OCI-M2 (cell line): ENCODE results near the gene TMEM167A.

Experiments used
- DNase-seq: peaks from one replicate; lab custom pipeline; 2025; ENCODE audit not compliant: unreplicated experiment; lab: John Stamatoyannopoulos, UW

TMEM167A gene

GRCh38 chr5:83035373-83036100, 41.7 kb downstream of the TMEM167A start:
- no peak for DNase-seq

DNA sequence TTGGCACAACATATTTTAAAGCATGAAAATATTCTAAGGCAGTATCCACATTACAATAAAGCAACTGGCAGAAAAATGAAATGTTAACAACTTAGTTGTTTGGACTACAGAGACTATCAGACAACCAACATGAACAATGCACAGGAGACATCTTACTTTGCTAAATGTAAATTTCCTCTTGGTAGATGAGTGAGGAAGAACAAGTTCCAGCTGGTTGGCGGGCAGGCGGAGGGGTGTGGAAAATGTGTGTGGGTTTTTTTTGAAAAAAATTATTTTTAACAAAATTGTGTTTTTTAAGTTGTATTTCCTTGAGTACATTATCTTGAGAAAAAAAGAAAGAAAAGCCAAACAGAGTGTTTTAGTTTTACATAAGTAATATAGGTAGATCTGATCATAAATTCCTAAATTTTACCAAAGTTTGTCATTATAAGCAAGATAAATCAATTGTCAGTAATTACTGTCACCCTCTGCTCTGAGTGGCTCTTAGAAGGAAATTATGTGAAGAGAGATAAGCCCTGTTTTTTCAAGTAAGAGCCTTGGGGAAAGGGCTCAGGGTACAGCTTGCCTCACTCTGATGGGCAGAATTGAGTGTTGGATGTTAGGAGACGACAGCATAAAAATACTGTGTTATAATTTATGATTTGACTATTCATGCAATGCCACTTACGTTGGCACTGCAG, 42.5 kb downstream of the TMEM167A start:
- no peak for DNase-seq

GRCh38 chr5:83034036-83034435, 43.2 kb downstream of the TMEM167A start:
- DNase-seq, result no peak

DNA sequence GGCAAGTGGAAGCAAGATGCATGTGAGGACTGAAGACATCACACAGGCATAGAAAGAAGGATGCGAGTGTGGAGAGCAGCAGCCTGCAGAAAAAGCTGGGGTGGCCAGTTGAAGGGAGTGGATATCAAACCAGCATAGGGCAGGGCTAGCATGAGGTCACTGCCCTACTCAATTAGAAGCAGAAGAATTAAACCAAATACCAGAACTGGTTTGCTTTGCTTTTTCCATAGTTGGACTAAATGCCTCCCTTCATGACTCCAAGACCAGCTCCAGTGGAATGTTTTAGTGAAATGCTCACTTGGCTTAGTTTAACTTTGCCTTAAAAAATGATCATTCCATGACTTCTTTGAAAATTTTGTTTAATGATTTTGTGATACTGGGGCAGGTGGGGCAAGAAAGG, 45.8 kb downstream of the TMEM167A start:
- no peak for DNase-seq

DNA sequence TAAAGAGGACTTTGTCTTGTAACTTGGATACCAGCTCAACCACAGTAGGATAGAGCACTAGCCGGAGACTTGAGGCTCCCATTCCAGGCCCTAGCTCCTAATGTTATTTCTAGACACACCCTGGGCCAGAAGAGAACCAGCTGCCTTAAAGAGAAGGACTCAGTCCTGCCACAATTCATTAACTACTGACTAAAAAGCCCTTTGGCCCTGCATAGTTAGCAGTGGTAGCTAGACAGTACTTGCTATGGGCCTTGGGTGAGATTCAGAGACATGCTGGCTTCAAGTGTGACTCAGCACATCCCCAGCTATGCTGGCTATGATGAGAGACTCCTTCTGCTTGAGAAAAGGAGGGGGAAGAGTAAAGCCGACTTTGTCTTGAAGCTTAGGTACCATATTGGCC, 47.3 kb downstream of the TMEM167A start:
- no peak for DNase-seq

DNA sequence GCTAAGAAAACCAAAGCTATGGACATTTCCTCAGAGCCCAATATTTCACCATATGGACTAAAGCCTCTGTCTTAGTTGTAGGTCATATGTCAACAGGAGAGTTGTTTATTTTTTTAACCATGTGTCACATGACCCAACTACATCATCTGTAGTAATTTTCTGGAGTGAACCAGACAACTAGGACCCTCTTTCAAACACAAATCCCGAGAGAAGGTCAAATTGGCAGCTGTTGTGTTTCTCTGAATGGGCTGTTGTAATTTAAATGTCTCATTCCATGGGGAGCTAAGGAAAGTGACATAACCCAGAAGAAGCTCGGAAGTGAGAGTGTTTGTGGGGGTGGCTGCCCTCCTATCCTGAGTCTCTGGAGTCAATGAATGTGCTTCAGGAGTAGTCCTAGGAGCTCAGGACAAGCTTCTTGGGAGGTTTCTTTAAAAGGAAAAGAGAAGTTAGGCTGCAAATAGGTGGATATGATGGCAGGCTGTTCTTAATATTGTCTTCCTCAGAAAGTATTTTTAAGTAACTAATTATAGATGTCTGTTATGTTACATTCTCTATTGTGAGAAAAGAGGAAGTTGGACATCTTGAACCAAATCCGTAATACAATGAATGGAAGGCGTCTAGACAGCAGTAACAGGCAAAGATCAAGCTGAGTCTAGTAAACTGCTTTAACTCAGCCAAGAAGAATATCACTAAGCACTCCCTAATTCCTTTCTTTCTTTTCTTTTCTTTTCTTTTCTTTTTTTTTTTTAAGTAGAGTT, 50.1 kb downstream of the TMEM167A start:
- no peak for DNase-seq

GRCh38 chr5:83026516-83026915, 50.7 kb downstream of the TMEM167A start:
- no peak for DNase-seq

- no peak for DNase-seq
These were observed 51.3 kb downstream of the TMEM167A start for GRCh38 chr5:83025690-83026478.

GRCh38 chr5:83022334-83022733, 54.9 kb downstream of the TMEM167A start:
- DNase-seq, result no peak

DNA sequence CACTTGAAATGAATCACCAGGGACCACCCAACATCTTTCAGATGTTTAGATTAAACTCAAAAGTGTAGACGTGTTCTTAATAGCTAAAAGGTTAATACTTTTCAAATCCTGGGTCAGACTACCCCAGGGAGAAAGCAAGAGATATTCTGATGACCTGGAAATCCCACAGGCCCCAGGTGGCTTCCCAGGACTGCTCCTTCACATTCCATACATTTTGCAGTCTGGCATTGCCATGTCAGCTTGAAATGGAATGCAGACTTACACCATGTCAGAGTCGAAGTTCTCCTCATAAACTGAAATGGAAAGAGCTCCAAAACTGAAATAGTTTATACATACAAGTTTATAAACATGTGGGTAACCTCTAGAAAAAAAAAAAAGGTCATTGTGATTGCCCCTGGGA, 61.5 kb downstream of the TMEM167A start:
- DNase-seq, result no peak

GRCh38 chr5:83011985-83012384, 65.2 kb downstream of the TMEM167A start:
- DNase-seq, result no peak

DNA sequence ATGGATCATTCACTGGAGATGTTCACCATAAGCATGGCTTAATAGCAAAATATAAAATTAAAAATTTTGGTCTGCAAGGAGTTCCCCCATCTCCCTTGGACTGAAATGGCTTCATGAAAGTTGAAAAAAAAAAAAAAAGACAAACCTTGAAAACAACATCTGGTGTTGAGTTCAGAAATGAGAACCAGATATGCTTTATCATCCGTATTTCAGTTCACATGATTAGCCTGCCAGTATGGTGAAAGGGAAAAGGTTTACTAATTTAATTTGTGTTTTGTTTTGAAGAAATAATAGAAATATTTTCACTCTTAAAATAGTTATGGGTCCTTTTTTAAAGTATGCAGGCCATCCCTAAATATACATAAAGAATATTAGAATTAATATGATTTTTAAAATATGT, 67.8 kb downstream of the TMEM167A start:
- no peak for DNase-seq

DNA sequence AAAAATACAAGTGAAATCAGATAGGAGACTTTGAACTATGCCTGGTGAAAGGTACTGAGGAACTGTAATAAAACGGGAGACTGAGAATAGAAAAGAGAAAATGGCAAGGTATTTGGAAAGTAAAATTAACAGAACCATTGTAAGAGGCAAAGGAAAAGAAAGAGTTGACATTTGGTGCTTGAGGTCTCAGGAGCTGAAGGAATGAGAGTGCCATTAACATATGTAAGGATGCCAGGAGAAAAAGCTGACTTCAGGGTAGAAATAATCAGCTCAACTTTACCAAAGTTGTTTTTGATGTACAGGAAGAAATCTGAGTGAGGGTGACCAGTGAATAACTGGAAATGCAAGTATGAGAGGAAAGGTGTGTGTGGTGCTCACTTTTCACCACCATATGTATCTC, 69.4 kb downstream of the TMEM167A start:
- DNase-seq, result no peak

DNA sequence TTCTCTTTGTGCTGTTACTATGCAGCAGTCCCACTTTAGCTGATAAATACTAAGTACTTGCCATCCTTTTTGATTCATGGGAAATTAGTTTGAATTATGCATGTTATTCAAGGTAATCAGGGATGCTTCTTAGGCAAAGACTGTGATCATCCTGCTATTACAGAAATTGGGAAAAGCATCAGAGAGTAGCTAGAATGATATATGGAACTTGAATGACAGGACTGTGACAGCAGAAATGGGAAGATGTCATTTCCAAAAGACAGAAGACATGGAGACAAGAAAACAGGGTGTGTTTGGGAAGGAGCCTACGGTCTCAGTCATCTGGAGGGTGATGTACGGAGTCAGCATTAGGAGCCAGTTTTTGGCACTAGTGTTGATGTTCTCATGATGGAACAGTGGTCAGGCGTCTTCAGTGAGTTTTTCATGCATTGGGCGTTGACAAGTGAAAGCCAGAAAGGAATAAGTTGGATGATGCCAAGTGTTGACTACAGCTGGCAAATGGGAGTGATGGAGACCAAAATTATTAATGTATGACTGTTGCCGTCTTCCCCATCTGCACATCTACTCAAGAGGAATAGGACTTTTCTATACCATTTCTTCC, 70.4 kb downstream of the TMEM167A start:
- DNase-seq, result no peak

DNA sequence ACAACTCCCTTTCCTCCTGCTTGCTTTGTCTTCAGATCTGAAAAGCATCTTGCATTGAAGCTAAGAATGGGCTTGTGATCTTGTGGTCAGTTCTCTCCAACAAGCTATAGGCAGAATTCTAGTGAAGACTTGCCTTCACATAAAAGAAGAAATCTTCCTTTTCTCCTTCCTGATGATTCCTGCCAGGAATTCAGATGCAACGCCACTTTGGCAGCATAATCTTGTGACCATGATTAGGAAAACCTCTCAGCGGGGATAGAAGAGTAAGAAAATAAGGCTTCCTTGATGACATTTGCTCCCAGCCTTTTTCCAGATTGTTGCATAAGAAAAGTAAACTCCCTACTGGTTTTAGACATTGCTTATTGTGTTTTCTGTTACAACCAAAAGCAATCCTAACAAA, 73.4 kb downstream of the TMEM167A start:
- DNase-seq, result no peak
